ENCODE data around the gene POPDC2.

The POPDC2 gene

DNA sequence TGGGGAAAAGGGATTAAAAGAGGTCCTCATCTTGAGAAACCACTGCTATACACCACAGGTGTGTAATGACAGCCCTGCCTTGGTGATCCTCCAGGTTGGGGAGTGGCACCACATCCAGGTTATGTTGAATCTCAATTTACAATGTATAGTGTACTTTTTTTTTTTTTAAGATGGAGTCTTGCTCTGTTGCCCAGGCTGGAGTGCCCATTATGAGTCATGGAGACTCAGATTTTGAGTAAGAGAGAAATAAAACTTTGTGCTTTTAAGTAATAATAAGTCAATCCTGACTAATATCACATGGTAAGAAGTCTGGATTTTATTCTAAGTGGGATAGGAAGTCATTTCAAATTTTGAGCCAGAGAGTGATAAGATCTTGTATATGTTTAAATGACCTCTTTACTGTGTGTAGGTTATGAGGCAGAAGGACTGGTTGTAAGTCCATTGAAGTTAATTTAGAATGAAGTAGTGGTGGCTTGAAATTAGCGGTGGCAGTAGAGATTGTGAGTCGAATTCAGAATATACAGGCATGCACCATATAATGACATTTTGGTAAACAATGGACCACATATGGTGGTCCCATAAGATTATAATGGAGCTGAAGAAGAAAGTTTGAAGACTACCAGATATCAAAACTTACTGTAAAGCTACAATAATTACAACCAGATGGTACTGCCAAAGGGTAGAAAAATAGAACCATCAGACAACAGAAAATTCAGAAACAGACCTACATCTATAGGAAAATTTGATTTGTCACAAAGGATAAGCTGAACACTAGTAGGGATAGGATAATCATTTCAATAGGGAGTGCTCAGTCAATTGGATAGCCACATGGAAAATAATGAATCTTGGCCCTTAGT is 20.7 kb downstream of the POPDC2 start:
- no peak overlapping the region for H3K4me3 ChIP-seq (ENCODE audit: insufficient read depth, low read depth, low read length)
- no peak overlapping the region for H3K27ac ChIP-seq (ENCODE audit: insufficient read depth, low read depth, low read length, poor library complexity, severe bottlenecking)
- peaks cover 9% of the 10 kb centered on the region for H3K4me1 ChIP-seq (ENCODE audit: control insufficient read depth, insufficient read depth, low read length)
- H3K36me3 ChIP-seq (ENCODE audit: control insufficient read depth, insufficient read depth, low read length): no peaks in the 10 kb centered on the region
- no peaks in the 10 kb centered on the region for H3K27me3 ChIP-seq (ENCODE audit: control insufficient read depth, insufficient read depth, low read length, poor library complexity, severe bottlenecking)
- WGBS, 2 experiments: 95 to 100% methylated on average over 2 of the region's 2 CpGs
- no peaks in the 10 kb centered on the region for H3K9me3 ChIP-seq (ENCODE audit: control insufficient read depth, low read length)

- no peaks in the 10 kb centered on the region for H3K36me3 ChIP-seq (ENCODE audit: control insufficient read depth, insufficient read depth, low read length)
- H3K9me3 ChIP-seq (ENCODE audit: control insufficient read depth, low read length): no peaks in the 10 kb centered on the region
- H3K27ac ChIP-seq (ENCODE audit: insufficient read depth, low read depth, low read length, poor library complexity, severe bottlenecking): no peak overlapping the region
- 92 to 98% methylated on average over 3 of the region's 3 CpGs for WGBS, 2 experiments
- peaks cover 5% of the 10 kb centered on the region for H3K4me1 ChIP-seq (ENCODE audit: control insufficient read depth, insufficient read depth, low read length)
- H3K27me3 ChIP-seq (ENCODE audit: control insufficient read depth, insufficient read depth, low read length, poor library complexity, severe bottlenecking): no peaks in the 10 kb centered on the region
- H3K4me3 ChIP-seq (ENCODE audit: insufficient read depth, low read depth, low read length): no peak overlapping the region
Measured at GRCh38 chr3:119637679-119638477, 22.5 kb downstream of the POPDC2 start.

GRCh38 chr3:119636891-119637611 is 23.3 kb downstream of the POPDC2 start:
- no peaks in the 10 kb centered on the region for H3K27me3 ChIP-seq (ENCODE audit: control insufficient read depth, insufficient read depth, low read length, poor library complexity, severe bottlenecking)
- H3K27ac ChIP-seq (ENCODE audit: insufficient read depth, low read depth, low read length, poor library complexity, severe bottlenecking): no peak overlapping the region
- H3K4me1 ChIP-seq (ENCODE audit: control insufficient read depth, insufficient read depth, low read length): peaks cover 4% of the 10 kb centered on the region
- H3K4me3 ChIP-seq (ENCODE audit: insufficient read depth, low read depth, low read length): no peak overlapping the region
- no peaks in the 10 kb centered on the region for H3K9me3 ChIP-seq (ENCODE audit: control insufficient read depth, low read length)
- H3K36me3 ChIP-seq (ENCODE audit: control insufficient read depth, insufficient read depth, low read length): no peaks in the 10 kb centered on the region
- WGBS, 2 experiments: 92% methylated on average over 3 to 4 of the region's 4 CpGs

DNA sequence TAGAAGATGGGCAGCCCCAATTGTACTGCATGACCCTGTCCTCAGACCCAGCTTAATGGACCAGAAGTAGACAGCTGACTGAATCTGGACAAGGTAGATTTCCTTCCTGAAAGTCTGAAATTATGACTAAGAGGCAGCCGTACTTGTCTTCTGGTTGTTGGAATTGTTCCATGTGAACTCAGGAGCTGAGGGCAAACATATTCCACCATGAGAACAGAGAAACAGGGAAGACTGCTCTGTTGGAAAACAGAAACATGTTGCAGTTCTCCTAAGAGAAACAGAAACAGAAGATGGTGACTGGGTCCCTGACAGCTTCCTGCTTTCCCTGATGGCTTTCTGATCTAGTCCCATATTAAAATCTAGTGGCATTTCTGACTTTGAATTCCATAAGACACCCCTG is 24.1 kb downstream of the POPDC2 start:
- Histone ChIP-seq H3K4me1 (ENCODE audit: control insufficient read depth, insufficient read depth, low read length) (peaks cover 4% of the 10 kb centered on the region), H3K9me3 (ENCODE audit: control insufficient read depth, low read length) (no peaks in the 10 kb centered on the region), H3K27ac (ENCODE audit: insufficient read depth, low read depth, low read length, poor library complexity, severe bottlenecking) (no peak overlapping the region), H3K36me3 (ENCODE audit: control insufficient read depth, insufficient read depth, low read length) (no peaks in the 10 kb centered on the region), H3K4me3 (ENCODE audit: insufficient read depth, low read depth, low read length) (no peak overlapping the region), H3K27me3 (ENCODE audit: control insufficient read depth, insufficient read depth, low read length, poor library complexity, severe bottlenecking) (no peaks in the 10 kb centered on the region)
- WGBS, 2 experiments: 93 to 94% methylated on average over 1 of the region's 1 CpG

GRCh38 chr3:119635719-119636118 is 24.7 kb downstream of the POPDC2 start:
- WGBS, 2 experiments: 92% methylated on average over 10 of the region's 10 CpGs
- no peaks in the 10 kb centered on the region for H3K27me3 ChIP-seq (ENCODE audit: control insufficient read depth, insufficient read depth, low read length, poor library complexity, severe bottlenecking)
- H3K9me3 ChIP-seq (ENCODE audit: control insufficient read depth, low read length): no peaks in the 10 kb centered on the region
- peaks cover 4% of the 10 kb centered on the region for H3K4me1 ChIP-seq (ENCODE audit: control insufficient read depth, insufficient read depth, low read length)
- no peak overlapping the region for H3K4me3 ChIP-seq (ENCODE audit: insufficient read depth, low read depth, low read length)
- no peaks in the 10 kb centered on the region for H3K36me3 ChIP-seq (ENCODE audit: control insufficient read depth, insufficient read depth, low read length)
- H3K27ac ChIP-seq (ENCODE audit: insufficient read depth, low read depth, low read length, poor library complexity, severe bottlenecking): no peak overlapping the region

- H3K27me3 ChIP-seq (ENCODE audit: control insufficient read depth, insufficient read depth, low read length, poor library complexity, severe bottlenecking): no peaks in the 10 kb centered on the region
- no peak overlapping the region for H3K4me3 ChIP-seq (ENCODE audit: insufficient read depth, low read depth, low read length)
- H3K36me3 ChIP-seq (ENCODE audit: control insufficient read depth, insufficient read depth, low read length): no peaks in the 10 kb centered on the region
- no peak overlapping the region for H3K27ac ChIP-seq (ENCODE audit: insufficient read depth, low read depth, low read length, poor library complexity, severe bottlenecking)
- no peaks in the 10 kb centered on the region for H3K9me3 ChIP-seq (ENCODE audit: control insufficient read depth, low read length)
- H3K4me1 ChIP-seq (ENCODE audit: control insufficient read depth, insufficient read depth, low read length): no peaks in the 10 kb centered on the region
- WGBS, 2 experiments: 67 to 71% methylated on average over 4 of the region's 4 CpGs
Measured at GRCh38 chr3:119632829-119633228, 27.6 kb downstream of the POPDC2 start.

- Histone ChIP-seq H3K36me3 (ENCODE audit: control insufficient read depth, insufficient read depth, low read length) (no peaks in the 10 kb centered on the region), H3K4me1 (ENCODE audit: control insufficient read depth, insufficient read depth, low read length) (no peaks in the 10 kb centered on the region), H3K27ac (ENCODE audit: insufficient read depth, low read depth, low read length, poor library complexity, severe bottlenecking) (no peak overlapping the region), H3K4me3 (ENCODE audit: insufficient read depth, low read depth, low read length) (no peak overlapping the region), H3K27me3 (ENCODE audit: control insufficient read depth, insufficient read depth, low read length, poor library complexity, severe bottlenecking) (no peaks in the 10 kb centered on the region), H3K9me3 (ENCODE audit: control insufficient read depth, low read length) (no peaks in the 10 kb centered on the region)
- WGBS, 2 experiments: 90 to 91% methylated on average over 4 of the region's 4 CpGs
Measured at GRCh38 chr3:119632216-119632615, 28.2 kb downstream of the POPDC2 start.

- H3K27ac ChIP-seq (ENCODE audit: insufficient read depth, low read depth, low read length, poor library complexity, severe bottlenecking): no peak overlapping the region
- no peaks in the 10 kb centered on the region for H3K9me3 ChIP-seq (ENCODE audit: control insufficient read depth, low read length)
- H3K4me3 ChIP-seq (ENCODE audit: insufficient read depth, low read depth, low read length): no peak overlapping the region
- H3K27me3 ChIP-seq (ENCODE audit: control insufficient read depth, insufficient read depth, low read length, poor library complexity, severe bottlenecking): no peaks in the 10 kb centered on the region
- no peaks in the 10 kb centered on the region for H3K36me3 ChIP-seq (ENCODE audit: control insufficient read depth, insufficient read depth, low read length)
- WGBS, 2 experiments: 93 to 95% methylated on average over 3 of the region's 3 CpGs
- H3K4me1 ChIP-seq (ENCODE audit: control insufficient read depth, insufficient read depth, low read length): no peaks in the 10 kb centered on the region
Measured at GRCh38 chr3:119631516-119631915, 28.9 kb downstream of the POPDC2 start.

DNA sequence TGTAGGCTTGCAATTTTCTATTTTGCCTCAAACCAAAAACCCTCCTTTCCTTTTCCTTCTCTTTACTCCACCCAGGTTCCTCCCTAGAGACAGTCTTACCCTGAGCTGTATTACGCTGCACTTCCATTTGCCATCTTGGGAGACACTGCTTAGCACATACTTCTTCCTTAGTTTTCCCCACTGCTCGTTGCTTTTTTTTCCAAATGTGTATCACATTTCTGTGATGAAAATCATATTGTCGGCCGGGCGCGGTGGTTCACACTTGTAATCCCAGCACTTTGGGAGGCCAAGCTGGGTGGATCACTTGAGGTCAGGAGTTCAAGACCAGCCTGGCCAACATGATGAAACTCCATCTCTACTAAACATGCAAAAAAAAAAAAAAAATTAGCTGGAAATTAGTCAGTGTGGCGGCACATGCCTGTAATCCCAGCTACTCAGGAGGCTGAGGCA is 29.5 kb downstream of the POPDC2 start:
- no peaks in the 10 kb centered on the region for H3K36me3 ChIP-seq (ENCODE audit: control insufficient read depth, insufficient read depth, low read length)
- 96 to 97% methylated on average over 7 of the region's 7 CpGs for WGBS, 2 experiments
- peaks cover 3% of the 10 kb centered on the region for H3K4me1 ChIP-seq (ENCODE audit: control insufficient read depth, insufficient read depth, low read length)
- H3K4me3 ChIP-seq (ENCODE audit: insufficient read depth, low read depth, low read length): no peak overlapping the region
- H3K27ac ChIP-seq (ENCODE audit: insufficient read depth, low read depth, low read length, poor library complexity, severe bottlenecking): no peak overlapping the region
- H3K27me3 ChIP-seq (ENCODE audit: control insufficient read depth, insufficient read depth, low read length, poor library complexity, severe bottlenecking): no peaks in the 10 kb centered on the region
- no peaks in the 10 kb centered on the region for H3K9me3 ChIP-seq (ENCODE audit: control insufficient read depth, low read length)

All from ectodermal cell (in vitro differentiated cells).